HEK293 (cell line): Measurements from ENCODE around the gene GOLGA8K.
"Not testable (repeated sequence)": the region's sequence is repeated elsewhere in the genome, so short reads cannot be mapped to it uniquely, and the experiment has no call there.

Experiments
- GLI4 ChIP-seq: fragments of 450-650 bp; formaldehyde crosslinking; IDR thresholded peaks from 2 replicates; pipeline ENCODE4 v1.5.1; 2016; ENCODE audit warnings: missing biosample characterization, missing genetic modification characterization
- KLF16 ChIP-seq: fragments of 450-650 bp; formaldehyde crosslinking; IDR thresholded peaks from 2 replicates; pipeline ENCODE4 v1.5.1; 2017; ENCODE audit warnings: missing biosample characterization, missing genetic modification characterization
- MEIS1 ChIP-seq: sonication (generic); formaldehyde crosslinking; IDR thresholded peaks from 2 replicates; pipeline ENCODE4 v1.8.1; 2022; ENCODE audit warnings: missing genetic modification reagents, mild to moderate bottlenecking, borderline replicate concordance
- PATZ1 ChIP-seq: fragments of 450-650 bp; formaldehyde crosslinking; IDR thresholded peaks from 2 replicates; pipeline ENCODE4 v1.5.1; 2016; ENCODE audit warnings: missing biosample characterization, missing genetic modification characterization
- SP2 ChIP-seq: fragments of 450-650 bp; formaldehyde crosslinking; IDR thresholded peaks from 2 replicates; pipeline ENCODE4 v1.5.1; 2016; ENCODE audit warnings: missing biosample characterization, missing genetic modification characterization
- TRIM28 ChIP-seq: IDR thresholded peaks from 2 replicates; pipeline ENCODE4 v1.6.1; 2011; ENCODE audit warnings: low read length, control low read depth, borderline replicate concordance
- ZBTB21 ChIP-seq: fragments of 450-650 bp; formaldehyde crosslinking; IDR thresholded peaks from 2 replicates; pipeline ENCODE4 v1.5.1; 2017; ENCODE audit warnings: missing biosample characterization, missing genetic modification characterization
- ZFP41 ChIP-seq: fragments of 450-650 bp; formaldehyde crosslinking; IDR thresholded peaks from 2 replicates; pipeline ENCODE4 v1.5.1; 2016; ENCODE audit warnings: missing biosample characterization, missing genetic modification characterization, borderline replicate concordance
- ZNF23 ChIP-seq: fragments of 450-650 bp; formaldehyde crosslinking; IDR thresholded peaks from 2 replicates; pipeline ENCODE4 v1.5.1; 2016; ENCODE audit warnings: missing biosample characterization, missing genetic modification characterization, borderline replicate concordance
- ZNF302 ChIP-seq: fragments of 450-650 bp; formaldehyde crosslinking; IDR thresholded peaks from 2 replicates; pipeline ENCODE4 v1.5.1; 2016; ENCODE audit warnings: missing biosample characterization, missing genetic modification characterization, low read depth
- ZNF571 ChIP-seq: fragments of 450-650 bp; formaldehyde crosslinking; IDR thresholded peaks from 2 replicates; pipeline ENCODE4 v1.5.0; 2017; ENCODE audit warnings: missing biosample characterization, missing genetic modification characterization
- ZNF792 ChIP-seq: fragments of 450-650 bp; formaldehyde crosslinking; IDR thresholded peaks from 2 replicates; pipeline ENCODE4 v1.5.1; 2016; ENCODE audit warnings: missing biosample characterization, missing genetic modification characterization
- TF ChIP-seq, protein P1 (sequence below): fragments of 450-650 bp; formaldehyde crosslinking; IDR thresholded peaks from 2 replicates; pipeline ENCODE4 v1.5.1; 2016; ENCODE audit warnings: missing biosample characterization, missing genetic modification characterization
- TF ChIP-seq, protein P2 (sequence below): fragments of 450-650 bp; formaldehyde crosslinking; IDR thresholded peaks from 2 replicates; pipeline ENCODE4 v1.5.1; 2016; ENCODE audit warnings: missing biosample characterization, missing genetic modification characterization, low read depth

DNA sequence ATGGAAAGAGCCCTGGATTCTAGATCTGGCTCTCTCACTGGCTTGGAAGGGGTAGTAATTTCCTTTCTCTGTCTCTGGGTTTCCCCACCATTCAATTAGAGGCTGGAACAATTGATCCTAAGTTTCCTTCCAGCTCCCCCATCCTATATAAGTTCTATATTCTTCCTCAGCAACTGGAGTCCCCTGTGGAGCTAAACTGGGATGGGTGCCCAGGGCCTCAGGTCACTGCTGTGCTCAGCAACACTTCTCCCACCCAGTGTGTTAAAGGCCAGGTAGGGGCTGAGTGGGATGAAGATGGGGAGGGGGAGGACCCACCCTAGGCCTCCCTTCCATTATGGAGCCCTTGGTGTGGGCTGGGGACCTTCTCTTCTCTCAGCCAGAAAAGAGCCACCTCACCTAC lies 46.2 kb downstream of the GOLGA8K start:
- not testable (repeated sequence) for TF ChIP-seq ZNF23 (tag by site-specific recombination); PATZ1 (tag by site-specific recombination); ZNF792 (tag by site-specific recombination); ZNF571 (tag by site-specific recombination); ZNF302 (tag by site-specific recombination); SP2 (tag by site-specific recombination); ZFP41 (tag by site-specific recombination); MEIS1; ZBTB21 (tag by site-specific recombination); GLI4 (tag by site-specific recombination); KLF16 (tag by site-specific recombination); TRIM28
- TF ChIP-seq, protein P1, sequence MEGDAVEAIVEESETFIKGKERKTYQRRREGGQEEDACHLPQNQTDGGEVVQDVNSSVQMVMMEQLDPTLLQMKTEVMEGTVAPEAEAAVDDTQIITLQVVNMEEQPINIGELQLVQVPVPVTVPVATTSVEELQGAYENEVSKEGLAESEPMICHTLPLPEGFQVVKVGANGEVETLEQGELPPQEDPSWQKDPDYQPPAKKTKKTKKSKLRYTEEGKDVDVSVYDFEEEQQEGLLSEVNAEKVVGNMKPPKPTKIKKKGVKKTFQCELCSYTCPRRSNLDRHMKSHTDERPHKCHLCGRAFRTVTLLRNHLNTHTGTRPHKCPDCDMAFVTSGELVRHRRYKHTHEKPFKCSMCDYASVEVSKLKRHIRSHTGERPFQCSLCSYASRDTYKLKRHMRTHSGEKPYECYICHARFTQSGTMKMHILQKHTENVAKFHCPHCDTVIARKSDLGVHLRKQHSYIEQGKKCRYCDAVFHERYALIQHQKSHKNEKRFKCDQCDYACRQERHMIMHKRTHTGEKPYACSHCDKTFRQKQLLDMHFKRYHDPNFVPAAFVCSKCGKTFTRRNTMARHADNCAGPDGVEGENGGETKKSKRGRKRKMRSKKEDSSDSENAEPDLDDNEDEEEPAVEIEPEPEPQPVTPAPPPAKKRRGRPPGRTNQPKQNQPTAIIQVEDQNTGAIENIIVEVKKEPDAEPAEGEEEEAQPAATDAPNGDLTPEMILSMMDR (tag by site-specific recombination) = not testable (repeated sequence)
- TF ChIP-seq, protein P2, sequence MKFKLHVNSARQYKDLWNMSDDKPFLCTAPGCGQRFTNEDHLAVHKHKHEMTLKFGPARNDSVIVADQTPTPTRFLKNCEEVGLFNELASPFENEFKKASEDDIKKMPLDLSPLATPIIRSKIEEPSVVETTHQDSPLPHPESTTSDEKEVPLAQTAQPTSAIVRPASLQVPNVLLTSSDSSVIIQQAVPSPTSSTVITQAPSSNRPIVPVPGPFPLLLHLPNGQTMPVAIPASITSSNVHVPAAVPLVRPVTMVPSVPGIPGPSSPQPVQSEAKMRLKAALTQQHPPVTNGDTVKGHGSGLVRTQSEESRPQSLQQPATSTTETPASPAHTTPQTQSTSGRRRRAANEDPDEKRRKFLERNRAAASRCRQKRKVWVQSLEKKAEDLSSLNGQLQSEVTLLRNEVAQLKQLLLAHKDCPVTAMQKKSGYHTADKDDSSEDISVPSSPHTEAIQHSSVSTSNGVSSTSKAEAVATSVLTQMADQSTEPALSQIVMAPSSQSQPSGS (tag by site-specific recombination) = not testable (repeated sequence)
